Activated gamma-delta T cell treated with anti-CD3 and anti-CD28 coated beads, Interleukin-2, amount 50 U/mL, for 16 hours (primary cell): ENCODE measurements around the gene BCL11A.

Experiments used
- DNase-seq: peaks from one replicate; pipeline ENCODE4 v3.0.0-alpha.2; 2020; ENCODE audit warnings: low read depth

BCL11A gene

GRCh38 chr2:60525899-60526298 lies 27.6 kb downstream of the BCL11A start:
- DNase-seq = no peak

GRCh38 chr2:60524874-60525273 lies 28.6 kb downstream of the BCL11A start:
- no peak for DNase-seq

- DNase-seq = no peak
These were observed 29.5 kb downstream of the BCL11A start for GRCh38 chr2:60523963-60524362.

- DNase-seq = no peak
These were observed 31.0 kb downstream of the BCL11A start for GRCh38 chr2:60522462-60522861.

- no peak for DNase-seq
These were observed 31.8 kb downstream of the BCL11A start for GRCh38 chr2:60521626-60522025.

- no peak for DNase-seq
These were observed 32.4 kb downstream of the BCL11A start for GRCh38 chr2:60520917-60521539.

GRCh38 chr2:60520151-60520876 lies 33.1 kb downstream of the BCL11A start:
- no peak for DNase-seq

- no peak for DNase-seq
These were observed 34.1 kb downstream of the BCL11A start for GRCh38 chr2:60519231-60519863.

- no peak for DNase-seq
These were observed 34.9 kb downstream of the BCL11A start for GRCh38 chr2:60518567-60518966.

- DNase-seq = no peak
These were observed 36.0 kb downstream of the BCL11A start for GRCh38 chr2:60517446-60517845.

- no peak for DNase-seq
These were observed 36.6 kb downstream of the BCL11A start for GRCh38 chr2:60516826-60517225.

- no peak for DNase-seq
These were observed 37.1 kb downstream of the BCL11A start for GRCh38 chr2:60516383-60516811.

- DNase-seq = no peak
These were observed 37.7 kb downstream of the BCL11A start for GRCh38 chr2:60515721-60516226.

- DNase-seq = no peak
These were observed 39.5 kb downstream of the BCL11A start for GRCh38 chr2:60513996-60514395.

- DNase-seq = no peak
These were observed 40.3 kb downstream of the BCL11A start for GRCh38 chr2:60513191-60513590.

GRCh38 chr2:60512641-60513040 lies 40.8 kb downstream of the BCL11A start:
- no peak for DNase-seq

- DNase-seq = no peak
These were observed 41.3 kb downstream of the BCL11A start for GRCh38 chr2:60512062-60512622.

- DNase-seq = no peak
These were observed 42.7 kb downstream of the BCL11A start for GRCh38 chr2:60510713-60511112.

GRCh38 chr2:60509066-60509465 lies 44.4 kb downstream of the BCL11A start:
- DNase-seq = no peak

- no peak for DNase-seq
These were observed 45.0 kb downstream of the BCL11A start for GRCh38 chr2:60508339-60508917.

- DNase-seq = no peak
These were observed 46.1 kb downstream of the BCL11A start for GRCh38 chr2:60507211-60507965.

GRCh38 chr2:60505880-60506260 lies 47.6 kb downstream of the BCL11A start:
- no peak for DNase-seq
